Measurements from ENCODE around the gene RBP2.

RBP2 gene

DNA sequence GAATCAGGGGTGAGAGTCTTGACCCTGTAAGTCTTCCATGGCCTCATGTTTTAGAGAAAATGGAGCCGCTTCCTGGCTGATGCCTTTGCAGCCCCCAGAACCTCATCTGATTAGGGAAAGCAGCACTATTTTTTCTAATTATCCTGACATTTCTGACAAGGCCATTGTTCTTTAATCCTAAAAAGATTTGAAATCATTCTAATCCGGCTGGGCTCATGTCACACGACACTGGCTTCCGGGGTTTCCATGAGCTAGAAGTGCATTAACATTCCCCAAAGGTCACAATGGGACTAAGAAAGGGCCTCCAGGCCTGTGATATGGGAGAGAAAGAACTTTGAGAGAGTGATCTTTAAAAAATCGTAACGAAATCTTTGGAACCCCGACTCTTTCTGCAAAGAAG, 33.1 kb downstream of the RBP2 start:
- Histone ChIP-seq H3F3A (ENCODE audit: insufficient read depth, low read length) (no peaks in the 10 kb centered on the region), H4K20me1 (ENCODE audit: insufficient read depth, low read length) (no peaks in the 10 kb centered on the region), H3K36me3 (replicated peaks; ENCODE audit: insufficient read depth, low read length) (no peaks in the 10 kb centered on the region), H3K9me2 (replicated peaks; ENCODE audit: insufficient read depth, low read length) (no peaks in the 10 kb centered on the region), H3K79me2 (ENCODE audit: low read length) (no peaks in the 10 kb centered on the region), H3K27me3 (replicated peaks; ENCODE audit: insufficient read depth, low read length) (no peaks in the 10 kb centered on the region), H2AFZ (ENCODE audit: low read length) (no peak overlapping the region), H3K9ac (ENCODE audit: low read length) (no peak overlapping the region), H3K4me3 (ENCODE audit: low read length) (no peak overlapping the region), H3K27ac (ENCODE audit: low read length) (no peak overlapping the region), H3K4me2 (ENCODE audit: low read depth, low read length) (no peak overlapping the region), H3K9me3 (replicated peaks; ENCODE audit: insufficient read depth, low read length) (no peaks in the 10 kb centered on the region), H3K4me1 (ENCODE audit: low read length) (no peaks in the 10 kb centered on the region)
- no peak for DNase-seq
- TF ChIP-seq, protein P1, sequence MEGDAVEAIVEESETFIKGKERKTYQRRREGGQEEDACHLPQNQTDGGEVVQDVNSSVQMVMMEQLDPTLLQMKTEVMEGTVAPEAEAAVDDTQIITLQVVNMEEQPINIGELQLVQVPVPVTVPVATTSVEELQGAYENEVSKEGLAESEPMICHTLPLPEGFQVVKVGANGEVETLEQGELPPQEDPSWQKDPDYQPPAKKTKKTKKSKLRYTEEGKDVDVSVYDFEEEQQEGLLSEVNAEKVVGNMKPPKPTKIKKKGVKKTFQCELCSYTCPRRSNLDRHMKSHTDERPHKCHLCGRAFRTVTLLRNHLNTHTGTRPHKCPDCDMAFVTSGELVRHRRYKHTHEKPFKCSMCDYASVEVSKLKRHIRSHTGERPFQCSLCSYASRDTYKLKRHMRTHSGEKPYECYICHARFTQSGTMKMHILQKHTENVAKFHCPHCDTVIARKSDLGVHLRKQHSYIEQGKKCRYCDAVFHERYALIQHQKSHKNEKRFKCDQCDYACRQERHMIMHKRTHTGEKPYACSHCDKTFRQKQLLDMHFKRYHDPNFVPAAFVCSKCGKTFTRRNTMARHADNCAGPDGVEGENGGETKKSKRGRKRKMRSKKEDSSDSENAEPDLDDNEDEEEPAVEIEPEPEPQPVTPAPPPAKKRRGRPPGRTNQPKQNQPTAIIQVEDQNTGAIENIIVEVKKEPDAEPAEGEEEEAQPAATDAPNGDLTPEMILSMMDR (IDR thresholded peaks at IDR 0.05; ENCODE audit: low read length) = no peak
- TF ChIP-seq EZH2 (optimal IDR thresholded peaks at IDR 0.05; ENCODE audit: low read depth, low read length) (no peak), EZH2phosphoT487 (IDR thresholded peaks at IDR 0.05; ENCODE audit: low read length) (no peak)

DNA sequence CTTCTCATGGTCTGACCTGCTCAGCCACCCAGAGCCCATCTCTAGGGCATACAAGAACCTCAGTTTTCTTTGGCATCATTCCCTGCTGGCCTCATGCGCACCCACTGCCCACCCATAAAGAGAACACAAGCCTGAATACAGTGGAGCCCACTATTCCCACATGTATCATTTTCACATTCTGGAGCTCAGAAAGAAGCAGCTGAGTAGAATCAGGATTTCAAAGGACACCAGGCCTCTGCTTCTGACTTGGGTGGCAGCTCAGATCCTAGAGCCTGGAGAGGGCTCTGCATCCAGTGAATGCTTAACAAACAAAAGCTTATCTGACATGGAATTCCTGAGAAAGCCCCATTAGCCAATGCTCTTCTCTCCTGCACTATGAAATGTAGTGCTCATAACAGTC, 34.7 kb downstream of the RBP2 start:
- Histone ChIP-seq H3K9me2 (replicated peaks; ENCODE audit: insufficient read depth, low read length) (no peaks in the 10 kb centered on the region), H3K9ac (ENCODE audit: low read length) (no peak overlapping the region), H3K27me3 (replicated peaks; ENCODE audit: insufficient read depth, low read length) (no peaks in the 10 kb centered on the region), H3K27ac (ENCODE audit: low read length) (no peak overlapping the region), H4K20me1 (ENCODE audit: insufficient read depth, low read length) (no peaks in the 10 kb centered on the region), H3K36me3 (replicated peaks; ENCODE audit: insufficient read depth, low read length) (no peaks in the 10 kb centered on the region), H3F3A (ENCODE audit: insufficient read depth, low read length) (no peaks in the 10 kb centered on the region), H2AFZ (ENCODE audit: low read length) (no peak overlapping the region), H3K79me2 (ENCODE audit: low read length) (no peaks in the 10 kb centered on the region), H3K4me1 (ENCODE audit: low read length) (no peaks in the 10 kb centered on the region), H3K9me3 (replicated peaks; ENCODE audit: insufficient read depth, low read length) (no peaks in the 10 kb centered on the region), H3K4me2 (ENCODE audit: low read depth, low read length) (no peak overlapping the region), H3K4me3 (ENCODE audit: low read length) (no peak overlapping the region)
- TF ChIP-seq EZH2phosphoT487 (IDR thresholded peaks at IDR 0.05; ENCODE audit: low read length) (no peak), EZH2 (optimal IDR thresholded peaks at IDR 0.05; ENCODE audit: low read depth, low read length) (no peak)
- TF ChIP-seq, protein P1 (IDR thresholded peaks at IDR 0.05; ENCODE audit: low read length) = no peak
- DNase-seq = no peak

DNA sequence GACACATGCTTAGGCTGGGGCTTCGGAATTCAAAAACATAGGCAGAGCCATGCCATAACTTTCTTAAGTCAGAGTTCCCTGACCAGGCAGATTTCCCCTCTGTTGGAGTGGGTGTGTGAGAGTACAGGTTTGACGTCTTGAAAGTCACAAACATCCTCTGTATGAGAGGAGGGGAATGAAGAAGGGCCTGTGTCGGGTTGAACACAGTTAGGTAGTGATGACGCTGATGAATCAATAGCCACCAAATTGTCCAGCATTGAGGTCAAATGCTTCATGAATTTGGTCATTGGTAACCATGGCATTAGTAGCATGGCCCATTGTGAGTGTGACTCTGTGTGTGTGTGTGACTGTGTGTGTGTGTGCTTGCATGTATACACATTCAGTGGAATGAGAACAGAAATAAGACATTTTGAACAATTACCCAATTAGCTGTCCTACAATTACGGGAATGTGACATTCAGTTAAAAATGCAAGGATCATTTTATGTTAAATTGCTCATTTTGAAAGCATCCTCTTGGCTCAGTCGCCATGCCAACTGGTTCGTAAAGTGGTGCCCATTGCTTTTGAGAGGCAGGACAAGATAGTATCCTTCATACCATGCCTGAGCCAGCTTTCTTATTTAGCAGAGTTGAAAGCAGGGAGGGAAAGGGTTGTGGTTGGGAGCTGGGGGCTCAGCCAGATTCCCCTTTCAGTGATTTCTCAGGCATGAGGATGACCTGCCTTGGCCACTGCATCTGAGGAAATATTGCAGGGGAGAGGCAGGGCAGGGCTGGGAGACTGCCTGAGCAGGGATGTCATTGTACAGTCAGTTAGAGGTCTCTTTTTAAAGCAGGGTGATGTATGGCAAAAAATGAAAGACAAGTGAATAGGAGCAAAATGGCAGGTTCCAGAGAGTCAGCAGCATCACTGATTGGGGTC, 35.4 kb downstream of the RBP2 start:
- no peaks in the 10 kb centered on the region for H3K27me3 ChIP-seq (replicated peaks; ENCODE audit: insufficient read depth, low read length)
- no peaks in the 10 kb centered on the region for H4K20me1 ChIP-seq (ENCODE audit: insufficient read depth, low read length)
- no peak overlapping the region for H3K9ac ChIP-seq (ENCODE audit: low read length)
- no peaks in the 10 kb centered on the region for H3K4me1 ChIP-seq (ENCODE audit: low read length)
- no peak overlapping the region for H3K4me3 ChIP-seq (ENCODE audit: low read length)
- no peaks in the 10 kb centered on the region for H3K79me2 ChIP-seq (ENCODE audit: low read length)
- no peaks in the 10 kb centered on the region for H3F3A ChIP-seq (ENCODE audit: insufficient read depth, low read length)
- no peak overlapping the region for H3K27ac ChIP-seq (ENCODE audit: low read length)
- no peaks in the 10 kb centered on the region for H3K9me2 ChIP-seq (replicated peaks; ENCODE audit: insufficient read depth, low read length)
- H2AFZ ChIP-seq (ENCODE audit: low read length) = no peak overlapping the region
- no peak for DNase-seq
- H3K9me3 ChIP-seq (replicated peaks; ENCODE audit: insufficient read depth, low read length) = no peaks in the 10 kb centered on the region
- no peak overlapping the region for H3K4me2 ChIP-seq (ENCODE audit: low read depth, low read length)
- no peak for TF ChIP-seq EZH2 (optimal IDR thresholded peaks at IDR 0.05; ENCODE audit: low read depth, low read length)
- TF ChIP-seq, protein P1 (IDR thresholded peaks at IDR 0.05; ENCODE audit: low read length) = no peak
- no peak for TF ChIP-seq EZH2phosphoT487 (IDR thresholded peaks at IDR 0.05; ENCODE audit: low read length)
- H3K36me3 ChIP-seq (replicated peaks; ENCODE audit: insufficient read depth, low read length) = no peaks in the 10 kb centered on the region

All from MM.1S (cell line).